Cardiac fibroblast (primary cell): ENCODE measurements around the gene DNAH9.

ENCODE experiments used
- DNase-seq, 2 donors: peaks; one replicate each; pipeline versions ENCODE4 v3.0.0 to v3.0.0-alpha.2; 2010; ENCODE audit warnings: low read depth in 2 of 2
- H3K4me3 ChIP-seq, 2 donors: replicated peaks in 1 of 2; 1 replicate in 1 of 2; 2 replicates in 1 of 2; pipeline ENCODE4 v1.5.1; 2011; ENCODE audit warnings: low read depth in 2 of 2, low read length in 2 of 2, mild to moderate bottlenecking in 2 of 2, moderate library complexity in 1 of 2
- CTCF ChIP-seq: IDR thresholded peaks from one replicate; pipeline ENCODE4 v1.5.1; 2011; ENCODE audit warnings: low read depth, mild to moderate bottlenecking, low read length, inconsistent platforms

DNAH9 gene

GRCh38 chr17:11896199-11896598 lies 297.9 kb downstream of the DNAH9 start:
- no peak for TF ChIP-seq CTCF
- no peak for DNase-seq

GRCh38 chr17:11898526-11899235 lies 300.4 kb downstream of the DNAH9 start:
- DNase-seq, result no peak
- no peak for TF ChIP-seq CTCF
- H3K4me3 ChIP-seq, result no peak overlapping the region

More at GRCh38 chr17:11896199-11896598, 297.9 kb downstream of the DNAH9 start:
- no peak overlapping the region for H3K4me3 ChIP-seq

- DNase-seq, result no peak
- H3K4me3 ChIP-seq, result no peak overlapping the region
- no peak for TF ChIP-seq CTCF
These were observed 301.3 kb downstream of the DNAH9 start for GRCh38 chr17:11899537-11899942.

- TF ChIP-seq CTCF, result no peak
- no peak overlapping the region for H3K4me3 ChIP-seq
- DNase-seq, result no peak
These were observed 301.8 kb downstream of the DNAH9 start for GRCh38 chr17:11900041-11900476.

- no peak for TF ChIP-seq CTCF
- DNase-seq, result no peak
These were observed 302.4 kb downstream of the DNAH9 start for GRCh38 chr17:11900655-11901054.

GRCh38 chr17:11901931-11902330 lies 303.7 kb downstream of the DNAH9 start:
- no peak overlapping the region for H3K4me3 ChIP-seq
- no peak for DNase-seq
- TF ChIP-seq CTCF, result no peak

More at GRCh38 chr17:11900655-11901054, 302.4 kb downstream of the DNAH9 start:
- H3K4me3 ChIP-seq, result no peak overlapping the region
